ENCODE measurements around the gene CDKL1.

DNA sequence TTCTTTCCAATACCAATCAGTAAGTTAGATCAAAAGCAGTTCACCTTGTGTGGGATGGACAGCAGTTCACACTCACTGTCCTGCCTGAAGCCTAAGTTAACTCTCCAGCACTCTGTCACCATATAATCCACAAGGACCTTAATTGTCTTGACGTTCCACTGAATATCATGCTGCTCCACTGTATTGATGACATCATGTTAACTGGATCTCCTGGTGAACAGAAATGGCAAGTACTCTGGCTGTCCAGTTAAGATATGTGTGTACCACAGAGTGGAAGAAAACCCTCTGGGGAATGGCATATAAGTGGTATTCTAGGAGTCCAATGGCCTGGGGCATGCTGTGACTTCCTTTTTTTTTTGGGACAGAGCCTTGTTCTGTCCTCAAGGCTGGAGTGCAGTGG is 16.2 kb downstream of the CDKL1 start:
- TF ChIP-seq, protein P1, sequence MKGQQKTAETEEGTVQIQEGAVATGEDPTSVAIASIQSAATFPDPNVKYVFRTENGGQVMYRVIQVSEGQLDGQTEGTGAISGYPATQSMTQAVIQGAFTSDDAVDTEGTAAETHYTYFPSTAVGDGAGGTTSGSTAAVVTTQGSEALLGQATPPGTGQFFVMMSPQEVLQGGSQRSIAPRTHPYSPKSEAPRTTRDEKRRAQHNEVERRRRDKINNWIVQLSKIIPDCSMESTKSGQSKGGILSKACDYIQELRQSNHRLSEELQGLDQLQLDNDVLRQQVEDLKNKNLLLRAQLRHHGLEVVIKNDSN (IDR thresholded peaks at IDR 0.05): no peak
- TF ChIP-seq RAD21 (IDR thresholded peaks at IDR 0.05; ENCODE audit: low read depth) (no peak), YY1 (IDR thresholded peaks at IDR 0.05; ENCODE audit: low read depth) (no peak), EP300 (IDR thresholded peaks at IDR 0.05; ENCODE audit: borderline replicate concordance) (no peak), TAF1 (IDR thresholded peaks at IDR 0.05; ENCODE audit: low read depth) (no peak), EGR1 (IDR thresholded peaks at IDR 0.05) (no peak), ZBTB7A (IDR thresholded peaks at IDR 0.05; ENCODE audit: low read depth) (no peak), CEBPB (IDR thresholded peaks at IDR 0.05) (no peak), TCF12 (IDR thresholded peaks at IDR 0.05; ENCODE audit: low read depth) (no peak), CREB1 (IDR thresholded peaks at IDR 0.05; ENCODE audit: low read depth) (no peak), FOXM1 (IDR thresholded peaks at IDR 0.05; ENCODE audit: borderline replicate concordance, low read depth) (no peak), TEAD4 (IDR thresholded peaks at IDR 0.05) (no peak)
- TF ChIP-seq, protein P2, sequence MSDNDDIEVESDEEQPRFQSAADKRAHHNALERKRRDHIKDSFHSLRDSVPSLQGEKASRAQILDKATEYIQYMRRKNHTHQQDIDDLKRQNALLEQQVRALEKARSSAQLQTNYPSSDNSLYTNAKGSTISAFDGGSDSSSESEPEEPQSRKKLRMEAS (IDR thresholded peaks at IDR 0.05): no peak
- TF ChIP-seq, protein P3, sequence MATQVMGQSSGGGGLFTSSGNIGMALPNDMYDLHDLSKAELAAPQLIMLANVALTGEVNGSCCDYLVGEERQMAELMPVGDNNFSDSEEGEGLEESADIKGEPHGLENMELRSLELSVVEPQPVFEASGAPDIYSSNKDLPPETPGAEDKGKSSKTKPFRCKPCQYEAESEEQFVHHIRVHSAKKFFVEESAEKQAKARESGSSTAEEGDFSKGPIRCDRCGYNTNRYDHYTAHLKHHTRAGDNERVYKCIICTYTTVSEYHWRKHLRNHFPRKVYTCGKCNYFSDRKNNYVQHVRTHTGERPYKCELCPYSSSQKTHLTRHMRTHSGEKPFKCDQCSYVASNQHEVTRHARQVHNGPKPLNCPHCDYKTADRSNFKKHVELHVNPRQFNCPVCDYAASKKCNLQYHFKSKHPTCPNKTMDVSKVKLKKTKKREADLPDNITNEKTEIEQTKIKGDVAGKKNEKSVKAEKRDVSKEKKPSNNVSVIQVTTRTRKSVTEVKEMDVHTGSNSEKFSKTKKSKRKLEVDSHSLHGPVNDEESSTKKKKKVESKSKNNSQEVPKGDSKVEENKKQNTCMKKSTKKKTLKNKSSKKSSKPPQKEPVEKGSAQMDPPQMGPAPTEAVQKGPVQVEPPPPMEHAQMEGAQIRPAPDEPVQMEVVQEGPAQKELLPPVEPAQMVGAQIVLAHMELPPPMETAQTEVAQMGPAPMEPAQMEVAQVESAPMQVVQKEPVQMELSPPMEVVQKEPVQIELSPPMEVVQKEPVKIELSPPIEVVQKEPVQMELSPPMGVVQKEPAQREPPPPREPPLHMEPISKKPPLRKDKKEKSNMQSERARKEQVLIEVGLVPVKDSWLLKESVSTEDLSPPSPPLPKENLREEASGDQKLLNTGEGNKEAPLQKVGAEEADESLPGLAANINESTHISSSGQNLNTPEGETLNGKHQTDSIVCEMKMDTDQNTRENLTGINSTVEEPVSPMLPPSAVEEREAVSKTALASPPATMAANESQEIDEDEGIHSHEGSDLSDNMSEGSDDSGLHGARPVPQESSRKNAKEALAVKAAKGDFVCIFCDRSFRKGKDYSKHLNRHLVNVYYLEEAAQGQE (IDR thresholded peaks at IDR 0.05; ENCODE audit: low read depth): no peak
